Tibial nerve (tissue), 4 donors: ENCODE results near the gene PRR9. TPM values are rescaled to one million over a fixed set of nuclear protein-coding genes. Genes with fewer than 3 reads are reported as not detected.

Source experiments
- DNase-seq, 2 donors: peaks; one replicate each; pipeline ENCODE4 v3.0.0-alpha.2; 2019; ENCODE audit warnings: low spot score in 2 of 2
- H3K27ac ChIP-seq, 4 donors: fragments of 200-600 bp; sonication (generic) in 3 of 4; one replicate each; pipeline ENCODE4 v1.5.1; 2017 to 2019; ENCODE audit warnings: mild to moderate bottlenecking in 1 of 4
- H3K27me3 ChIP-seq, 2 donors: fragments of 200-600 bp; sonication (generic) in 1 of 2; one replicate each; pipeline versions ENCODE4 v1.5.1 to v1.6.0; 2017 to 2019
- H3K36me3 ChIP-seq, 3 donors: fragments of 200-600 bp; sonication (generic); one replicate each; pipeline ENCODE4 v1.5.1; 2018 to 2019
- H3K4me1 ChIP-seq, 4 donors: fragments of 200-600 bp; sonication (generic) in 3 of 4; one replicate each; pipeline ENCODE4 v1.5.1; 2017 to 2019
- H3K4me3 ChIP-seq, 4 donors: fragments of 200-600 bp; sonication (generic) in 3 of 4; one replicate each; pipeline ENCODE4 v1.5.1; 2017 to 2019; ENCODE audit warnings: mild to moderate bottlenecking in 1 of 4, moderate library complexity in 1 of 4
- H3K9me3 ChIP-seq, 4 donors: fragments of 200-600 bp; sonication (generic) in 3 of 4; one replicate each; pipeline ENCODE4 v1.5.1; 2017 to 2019
- EP300 ChIP-seq, 2 donors: sonication (generic); formaldehyde crosslinking; IDR thresholded peaks; one replicate each; pipeline ENCODE4 v1.6.1; 2017; ENCODE audit warnings: antibody characterized with exemption in 2 of 2, mild to moderate bottlenecking in 1 of 2
- POLR2A ChIP-seq, 2 donors: fragments of 450-650 bp; IDR thresholded peaks; one replicate each; pipeline ENCODE4 v1.6.1; 2017; ENCODE audit warnings: antibody characterized with exemption in 2 of 2, mild to moderate bottlenecking in 2 of 2, moderate library complexity in 2 of 2
- WGBS, 2 donors: methylation state at CpG; one replicate each; pipeline ENCODE4 v1.1.5; 2018; 5-methylcytosine and 5-hydroxymethylcytosine counted together
- total RNA-seq, 4 donors: library from RNA; depleted of rRNA; stranded (reverse); fragments of >200 nt; gene quantifications; one replicate each; pipeline ENCODE4 v1.1.0, GENCODE V29; 2016
- TF ChIP-seq, protein P1 (sequence below), 5 experiments: fragments of 200-600 bp in 3 of 5; fragments of 450-650 bp in 2 of 5; sonication (generic) in 3 of 5; IDR thresholded peaks; one replicate each; pipeline ENCODE4 v1.5.1; 2016 to 2019; ENCODE audit warnings: antibody characterized with exemption in 5 of 5, mild to moderate bottlenecking in 3 of 5, moderate library complexity in 2 of 5

The PRR9 gene
- total RNA-seq, 4 donors from 2014 or later = not detected

- Histone ChIP-seq H3K4me3 (peak overlapping the region; percentile 26 to 52 (median 38)), H3K4me1 (peaks cover 0 to 24% (median 14%) of the 10 kb centered on the region in 4 donors), H3K9me3 (no peaks in the 10 kb centered on the region), H3K27ac (no peak overlapping the region), H3K27me3 (peaks cover 0 to 60% of the 10 kb centered on the region in 2 donors), H3K36me3 (no peaks in the 10 kb centered on the region)
- TF ChIP-seq POLR2A (IDR thresholded peaks at IDR 0.05) = no peak
- 15 to 27% methylated on average over 6 to 10 of the region's 80 CpGs for WGBS, 2 donors
- DNase-seq = no peak
These were observed 44.1 kb downstream of the PRR9 start for GRCh38 chr1:153261281-153262069.

- WGBS, 2 donors = 57 to 68% methylated on average over 6 of the region's 6 CpGs
- peaks cover 0 to 60% of the 10 kb centered on the region in 2 donors for H3K27me3 ChIP-seq
These were observed 44.6 kb downstream of the PRR9 start for GRCh38 chr1:153262070-153262366.

DNA sequence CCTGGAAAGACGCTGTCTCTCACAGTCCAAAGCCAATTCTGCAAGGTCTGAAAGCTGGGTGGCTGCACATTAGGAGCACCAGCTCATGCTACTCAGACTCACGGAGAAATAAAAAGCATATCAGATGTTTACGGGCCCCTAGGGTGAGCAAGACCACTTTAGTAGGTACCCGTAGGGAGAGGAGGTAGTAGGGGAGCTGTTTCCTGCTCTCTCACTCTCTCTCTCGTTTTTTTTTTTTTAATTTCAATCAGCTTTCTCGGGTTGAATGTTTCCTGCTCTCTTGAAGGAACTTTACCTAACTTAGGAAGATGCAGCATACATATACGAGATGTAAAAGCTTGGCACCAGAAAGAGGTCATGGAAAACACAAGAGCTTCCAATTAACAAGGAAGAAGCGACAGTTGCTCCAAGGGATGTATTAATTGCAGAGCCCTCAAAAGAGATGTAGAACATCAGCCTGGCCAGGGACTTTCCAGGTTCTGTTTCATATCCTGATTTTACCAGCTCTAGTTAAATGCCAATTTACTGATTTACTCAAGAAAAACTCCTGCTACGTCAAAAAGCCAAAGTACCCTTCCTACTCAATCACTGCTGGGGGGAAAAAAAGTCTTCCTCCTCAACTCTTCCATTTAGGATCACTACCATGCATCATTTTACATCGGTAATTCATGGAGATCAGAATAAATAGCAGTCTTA lies 45.2 kb downstream of the PRR9 start:
- peaks cover 0 to 60% of the 10 kb centered on the region in 2 donors for H3K27me3 ChIP-seq
- H3K9me3 ChIP-seq = no peaks in the 10 kb centered on the region
- H3K36me3 ChIP-seq = no peaks in the 10 kb centered on the region
- DNase-seq = no peak
- H3K4me1 ChIP-seq = peaks cover 0 to 24% (median 14%) of the 10 kb centered on the region in 4 donors
- no peak overlapping the region for H3K4me3 ChIP-seq
- TF ChIP-seq, protein P1, sequence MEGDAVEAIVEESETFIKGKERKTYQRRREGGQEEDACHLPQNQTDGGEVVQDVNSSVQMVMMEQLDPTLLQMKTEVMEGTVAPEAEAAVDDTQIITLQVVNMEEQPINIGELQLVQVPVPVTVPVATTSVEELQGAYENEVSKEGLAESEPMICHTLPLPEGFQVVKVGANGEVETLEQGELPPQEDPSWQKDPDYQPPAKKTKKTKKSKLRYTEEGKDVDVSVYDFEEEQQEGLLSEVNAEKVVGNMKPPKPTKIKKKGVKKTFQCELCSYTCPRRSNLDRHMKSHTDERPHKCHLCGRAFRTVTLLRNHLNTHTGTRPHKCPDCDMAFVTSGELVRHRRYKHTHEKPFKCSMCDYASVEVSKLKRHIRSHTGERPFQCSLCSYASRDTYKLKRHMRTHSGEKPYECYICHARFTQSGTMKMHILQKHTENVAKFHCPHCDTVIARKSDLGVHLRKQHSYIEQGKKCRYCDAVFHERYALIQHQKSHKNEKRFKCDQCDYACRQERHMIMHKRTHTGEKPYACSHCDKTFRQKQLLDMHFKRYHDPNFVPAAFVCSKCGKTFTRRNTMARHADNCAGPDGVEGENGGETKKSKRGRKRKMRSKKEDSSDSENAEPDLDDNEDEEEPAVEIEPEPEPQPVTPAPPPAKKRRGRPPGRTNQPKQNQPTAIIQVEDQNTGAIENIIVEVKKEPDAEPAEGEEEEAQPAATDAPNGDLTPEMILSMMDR (IDR thresholded peaks at IDR 0.05) = no peak
- TF ChIP-seq EP300 (IDR thresholded peaks at IDR 0.05) = no peak
- TF ChIP-seq POLR2A (IDR thresholded peaks at IDR 0.05) = no peak
- H3K27ac ChIP-seq = no peak overlapping the region
- 47% methylated on average over 10 of the region's 10 CpGs for WGBS, 2 donors

More at GRCh38 chr1:153262070-153262366, 44.6 kb downstream of the PRR9 start:
- Histone ChIP-seq H3K27ac (no peak overlapping the region), H3K4me1 (peaks cover 0 to 24% (median 14%) of the 10 kb centered on the region in 4 donors), H3K9me3 (no peaks in the 10 kb centered on the region), H3K4me3 (peak overlapping the region in 3 of 4 donors; percentile 36 to 52 (median 41)), H3K36me3 (no peaks in the 10 kb centered on the region)
- no peak for TF ChIP-seq POLR2A (IDR thresholded peaks at IDR 0.05)
- TF ChIP-seq, protein P1 (IDR thresholded peaks at IDR 0.05) = no peak
- TF ChIP-seq EP300 (IDR thresholded peaks at IDR 0.05) = no peak
- DNase-seq = no peak

- peaks cover 0 to 23% (median 14%) of the 10 kb centered on the region in 4 donors for H3K4me1 ChIP-seq
- WGBS, 2 donors = 71 to 74% methylated on average over 1 of the region's 1 CpG
- peaks cover 0 to 51% of the 10 kb centered on the region in 2 donors for H3K27me3 ChIP-seq
- H3K27ac ChIP-seq = no peak overlapping the region
- H3K9me3 ChIP-seq = no peaks in the 10 kb centered on the region
- DNase-seq = no peak
- no peak overlapping the region for H3K4me3 ChIP-seq
- no peaks in the 10 kb centered on the region for H3K36me3 ChIP-seq
- no peak for TF ChIP-seq POLR2A (IDR thresholded peaks at IDR 0.05)
- TF ChIP-seq, protein P1 (IDR thresholded peaks at IDR 0.05) = no peak
- no peak for TF ChIP-seq EP300 (IDR thresholded peaks at IDR 0.05)
These were observed 48.1 kb downstream of the PRR9 start for GRCh38 chr1:153265457-153265856.

Other genes with a start within 250 kb of the PRR9 start
- gene SPRR4, start 246.9 kb upstream of the PRR9 start, total RNA-seq = not detected
- not detected for gene SPRR1A, start 233.5 kb upstream of the PRR9 start, total RNA-seq
- not detected for gene SPRR3, start 215.8 kb upstream of the PRR9 start, total RNA-seq
- not detected for gene SPRR1B, start 186.4 kb upstream of the PRR9 start, total RNA-seq
- gene SPRR2D, start 176.5 kb upstream of the PRR9 start, total RNA-seq = not detected
- gene SPRR2A, start 160.1 kb upstream of the PRR9 start, total RNA-seq = not detected
- not detected for gene SPRR2B, start 146.0 kb upstream of the PRR9 start, total RNA-seq
- gene SPRR2E, start 123.1 kb upstream of the PRR9 start, total RNA-seq = not detected
- not detected for gene SPRR2F, start 104.1 kb upstream of the PRR9 start, total RNA-seq
- not detected for gene SPRR2G, start 66.7 kb upstream of the PRR9 start, total RNA-seq
- not detected for gene LELP1, start 14.2 kb upstream of the PRR9 start, total RNA-seq
- gene LORICRIN, start 42.1 kb downstream of the PRR9 start, total RNA-seq = under 1 TPM in 1 of 4 donors, not detected in 3; 0.44 TPM
- not detected for gene PGLYRP3, start 95.4 kb downstream of the PRR9 start, total RNA-seq
- not detected for gene PGLYRP4, start 131.3 kb downstream of the PRR9 start, total RNA-seq
- 100 to 1,000 TPM in 2 of 4 donors, 10 to 100 TPM in 2; 58.8 to 793 (median 88.3) TPM for gene S100A9, start 140.3 kb downstream of the PRR9 start, total RNA-seq
- gene S100A12, start 158.0 kb downstream of the PRR9 start, total RNA-seq = not detected
- 100 to 1,000 TPM in 1 of 4 donors, 10 to 100 TPM in 1, 1 to 10 TPM in 2; 2.4 to 118 (median 10.6) TPM for gene S100A8, start 173.5 kb downstream of the PRR9 start, total RNA-seq
- not detected for gene S100A7A, start 198.9 kb downstream of the PRR9 start, total RNA-seq
- 10 to 100 TPM in 1 of 4 donors, not detected in 3; 22.9 TPM for gene S100A7, start 243.1 kb downstream of the PRR9 start, total RNA-seq